HEK293 (cell line): Measurements from ENCODE around the gene GMPPB.

Source experiments
- KLF9 ChIP-seq: fragments of 450-650 bp; formaldehyde crosslinking; IDR thresholded peaks from 2 replicates; pipeline ENCODE4 v1.5.1; 2016; ENCODE audit warnings: missing biosample characterization, missing genetic modification characterization, low read depth
- ZBTB1 ChIP-seq: fragments of 450-650 bp; formaldehyde crosslinking; IDR thresholded peaks from 2 replicates; pipeline ENCODE4 v1.5.1; 2016; ENCODE audit warnings: missing biosample characterization, missing genetic modification characterization
- ZBTB20 ChIP-seq: fragments of 450-650 bp; formaldehyde crosslinking; IDR thresholded peaks from 2 replicates; pipeline ENCODE4 v1.5.1; 2016; ENCODE audit warnings: missing biosample characterization, missing genetic modification characterization
- ZBTB49 ChIP-seq: fragments of 450-650 bp; formaldehyde crosslinking; IDR thresholded peaks from 2 replicates; pipeline ENCODE4 v1.5.1; 2016; ENCODE audit warnings: missing biosample characterization, missing genetic modification characterization, low read depth
- ZNF24 ChIP-seq: fragments of 450-650 bp; formaldehyde crosslinking; IDR thresholded peaks from 2 replicates; pipeline ENCODE4 v1.5.1; 2016; ENCODE audit warnings: missing biosample characterization, missing genetic modification characterization
- ZNF311 ChIP-seq: fragments of 450-650 bp; formaldehyde crosslinking; IDR thresholded peaks from 2 replicates; pipeline ENCODE4 v1.5.1; 2017; ENCODE audit warnings: missing biosample characterization, missing genetic modification characterization, borderline replicate concordance
- ZNF580 ChIP-seq: fragments of 450-650 bp; formaldehyde crosslinking; IDR thresholded peaks from 2 replicates; pipeline ENCODE4 v1.5.1; 2016; ENCODE audit warnings: missing biosample characterization, missing genetic modification characterization
- TF ChIP-seq, protein P1 (sequence below): fragments of 450-650 bp; formaldehyde crosslinking; IDR thresholded peaks from 2 replicates; pipeline ENCODE4 v1.5.1; 2016; ENCODE audit warnings: missing biosample characterization, missing genetic modification characterization
- TF ChIP-seq, protein P2 (sequence below): fragments of 450-650 bp; formaldehyde crosslinking; IDR thresholded peaks from 2 replicates; pipeline ENCODE4 v1.5.1; 2016; ENCODE audit warnings: missing biosample characterization, missing genetic modification characterization, low read depth

DNA sequence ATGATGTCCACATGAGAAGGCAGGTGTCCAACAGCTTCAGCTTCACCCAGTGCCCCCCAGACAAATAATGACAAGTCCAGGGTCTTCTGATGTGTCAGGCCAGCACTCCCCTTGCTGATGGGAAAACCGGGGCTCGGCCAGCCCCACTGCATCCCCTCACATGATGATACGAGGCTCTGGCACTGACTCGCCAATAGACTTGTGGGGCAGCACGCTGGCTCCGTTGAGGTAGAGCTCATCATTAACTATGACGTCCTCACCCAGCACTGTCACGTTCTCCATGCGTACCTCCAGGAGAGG lies 2.2 kb downstream of the GMPPB start:
- TF ChIP-seq, protein P1, sequence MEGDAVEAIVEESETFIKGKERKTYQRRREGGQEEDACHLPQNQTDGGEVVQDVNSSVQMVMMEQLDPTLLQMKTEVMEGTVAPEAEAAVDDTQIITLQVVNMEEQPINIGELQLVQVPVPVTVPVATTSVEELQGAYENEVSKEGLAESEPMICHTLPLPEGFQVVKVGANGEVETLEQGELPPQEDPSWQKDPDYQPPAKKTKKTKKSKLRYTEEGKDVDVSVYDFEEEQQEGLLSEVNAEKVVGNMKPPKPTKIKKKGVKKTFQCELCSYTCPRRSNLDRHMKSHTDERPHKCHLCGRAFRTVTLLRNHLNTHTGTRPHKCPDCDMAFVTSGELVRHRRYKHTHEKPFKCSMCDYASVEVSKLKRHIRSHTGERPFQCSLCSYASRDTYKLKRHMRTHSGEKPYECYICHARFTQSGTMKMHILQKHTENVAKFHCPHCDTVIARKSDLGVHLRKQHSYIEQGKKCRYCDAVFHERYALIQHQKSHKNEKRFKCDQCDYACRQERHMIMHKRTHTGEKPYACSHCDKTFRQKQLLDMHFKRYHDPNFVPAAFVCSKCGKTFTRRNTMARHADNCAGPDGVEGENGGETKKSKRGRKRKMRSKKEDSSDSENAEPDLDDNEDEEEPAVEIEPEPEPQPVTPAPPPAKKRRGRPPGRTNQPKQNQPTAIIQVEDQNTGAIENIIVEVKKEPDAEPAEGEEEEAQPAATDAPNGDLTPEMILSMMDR (tag by site-specific recombination) = no peak
- no peak for TF ChIP-seq ZBTB20 (tag by site-specific recombination)
- TF ChIP-seq ZNF311 (tag by site-specific recombination) = no peak
- TF ChIP-seq ZNF580 = no peak
- no peak for TF ChIP-seq KLF9 (tag by site-specific recombination)
- TF ChIP-seq, protein P2, sequence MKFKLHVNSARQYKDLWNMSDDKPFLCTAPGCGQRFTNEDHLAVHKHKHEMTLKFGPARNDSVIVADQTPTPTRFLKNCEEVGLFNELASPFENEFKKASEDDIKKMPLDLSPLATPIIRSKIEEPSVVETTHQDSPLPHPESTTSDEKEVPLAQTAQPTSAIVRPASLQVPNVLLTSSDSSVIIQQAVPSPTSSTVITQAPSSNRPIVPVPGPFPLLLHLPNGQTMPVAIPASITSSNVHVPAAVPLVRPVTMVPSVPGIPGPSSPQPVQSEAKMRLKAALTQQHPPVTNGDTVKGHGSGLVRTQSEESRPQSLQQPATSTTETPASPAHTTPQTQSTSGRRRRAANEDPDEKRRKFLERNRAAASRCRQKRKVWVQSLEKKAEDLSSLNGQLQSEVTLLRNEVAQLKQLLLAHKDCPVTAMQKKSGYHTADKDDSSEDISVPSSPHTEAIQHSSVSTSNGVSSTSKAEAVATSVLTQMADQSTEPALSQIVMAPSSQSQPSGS (tag by site-specific recombination) = no peak
- TF ChIP-seq ZNF24 (tag by site-specific recombination) = no peak
- no peak for TF ChIP-seq ZBTB1 (tag by site-specific recombination)
- no peak for TF ChIP-seq ZBTB49 (tag by site-specific recombination)
